Subcutaneous adipose tissue (tissue), 4 donors: ENCODE results near the gene NEGR1. TPM values are rescaled to one million over a fixed set of nuclear protein-coding genes. Genes with fewer than 3 reads are reported as not detected.

Source experiments
- total RNA-seq, 4 donors: library from RNA; depleted of rRNA; stranded (reverse); fragments of >200 nt; gene quantifications; one replicate each; pipeline ENCODE4 v1.1.0, GENCODE V29; 2016
- TF ChIP-seq, protein P1 (sequence below): fragments of 450-650 bp; IDR thresholded peaks from one replicate; pipeline ENCODE4 v1.5.1; 2016; ENCODE audit warnings: low read depth, mild to moderate bottlenecking, control low read depth, antibody characterized with exemption, moderate library complexity

Gene NEGR1
- total RNA-seq, 4 donors from 2014 or later = 18.6 to 42.9 (median 35.3) TPM

DNA sequence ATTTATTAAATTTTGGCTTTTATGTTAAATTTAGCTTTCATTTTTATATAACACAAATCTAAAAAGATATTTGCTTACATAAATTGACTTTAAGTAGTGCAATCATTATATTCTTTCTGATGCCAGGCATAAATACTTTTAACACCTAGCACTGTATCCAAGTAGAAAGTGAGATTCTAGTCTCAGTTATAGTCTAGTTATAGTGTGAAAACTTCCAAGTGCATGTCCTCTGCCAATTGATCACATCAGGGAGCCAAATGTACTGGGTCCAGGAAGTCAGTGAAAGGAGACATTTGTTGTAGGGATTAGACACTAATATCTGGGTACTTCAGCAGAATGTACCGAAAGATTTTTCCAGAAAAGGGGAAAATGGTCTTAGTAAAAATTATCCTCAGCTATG, 910.8 kb downstream of the NEGR1 start:
- TF ChIP-seq, protein P1, sequence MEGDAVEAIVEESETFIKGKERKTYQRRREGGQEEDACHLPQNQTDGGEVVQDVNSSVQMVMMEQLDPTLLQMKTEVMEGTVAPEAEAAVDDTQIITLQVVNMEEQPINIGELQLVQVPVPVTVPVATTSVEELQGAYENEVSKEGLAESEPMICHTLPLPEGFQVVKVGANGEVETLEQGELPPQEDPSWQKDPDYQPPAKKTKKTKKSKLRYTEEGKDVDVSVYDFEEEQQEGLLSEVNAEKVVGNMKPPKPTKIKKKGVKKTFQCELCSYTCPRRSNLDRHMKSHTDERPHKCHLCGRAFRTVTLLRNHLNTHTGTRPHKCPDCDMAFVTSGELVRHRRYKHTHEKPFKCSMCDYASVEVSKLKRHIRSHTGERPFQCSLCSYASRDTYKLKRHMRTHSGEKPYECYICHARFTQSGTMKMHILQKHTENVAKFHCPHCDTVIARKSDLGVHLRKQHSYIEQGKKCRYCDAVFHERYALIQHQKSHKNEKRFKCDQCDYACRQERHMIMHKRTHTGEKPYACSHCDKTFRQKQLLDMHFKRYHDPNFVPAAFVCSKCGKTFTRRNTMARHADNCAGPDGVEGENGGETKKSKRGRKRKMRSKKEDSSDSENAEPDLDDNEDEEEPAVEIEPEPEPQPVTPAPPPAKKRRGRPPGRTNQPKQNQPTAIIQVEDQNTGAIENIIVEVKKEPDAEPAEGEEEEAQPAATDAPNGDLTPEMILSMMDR = no peak

DNA sequence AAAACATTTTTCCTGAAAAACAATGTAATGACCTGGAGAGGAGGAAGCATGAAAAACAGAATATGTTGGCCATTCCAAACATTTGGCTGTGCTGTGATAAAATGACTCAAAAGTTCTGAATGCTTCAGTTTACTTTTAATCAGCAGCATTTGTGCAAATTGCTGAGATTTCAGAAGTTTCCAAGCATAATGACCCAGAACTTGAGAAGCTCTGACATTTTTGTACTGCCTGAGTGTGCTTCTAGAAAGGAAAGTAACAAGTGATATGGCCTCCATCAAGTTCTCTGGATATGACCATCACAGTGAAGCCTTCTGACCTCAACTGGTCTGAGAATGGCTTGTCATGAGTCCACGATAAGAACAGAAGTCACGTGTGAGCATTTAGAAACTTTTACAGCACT, 918.1 kb downstream of the NEGR1 start:
- TF ChIP-seq, protein P1 = no peak

GRCh38 chr1:71362691-71363090, 919.6 kb downstream of the NEGR1 start:
- TF ChIP-seq, protein P1 = no peak

DNA sequence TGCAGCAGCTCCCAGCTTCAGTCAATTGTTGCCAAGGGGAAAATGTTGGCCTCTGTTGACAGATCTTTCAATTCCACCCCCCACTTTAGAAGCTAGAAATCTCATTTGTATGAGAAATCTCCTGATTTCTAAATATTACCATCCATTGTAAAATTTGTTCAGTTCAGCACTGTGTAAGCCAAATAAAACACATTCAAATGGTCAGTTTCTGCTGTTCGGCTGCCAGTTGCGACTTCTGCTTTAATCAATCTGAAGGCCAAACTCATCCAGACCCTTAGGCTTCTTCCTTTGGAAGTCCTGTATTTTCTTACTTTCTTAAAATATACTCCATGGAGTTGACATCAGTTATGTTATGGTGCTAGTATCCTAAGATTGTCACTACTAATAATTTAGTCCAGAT, 920.3 kb downstream of the NEGR1 start:
- TF ChIP-seq, protein P1 = no peak

GRCh38 chr1:71357708-71358107, 924.6 kb downstream of the NEGR1 start:
- TF ChIP-seq, protein P1 = no peak

GRCh38 chr1:71351438-71351837, 930.9 kb downstream of the NEGR1 start:
- TF ChIP-seq, protein P1 = no peak

GRCh38 chr1:71350805-71351204, 931.5 kb downstream of the NEGR1 start:
- TF ChIP-seq, protein P1 = no peak

DNA sequence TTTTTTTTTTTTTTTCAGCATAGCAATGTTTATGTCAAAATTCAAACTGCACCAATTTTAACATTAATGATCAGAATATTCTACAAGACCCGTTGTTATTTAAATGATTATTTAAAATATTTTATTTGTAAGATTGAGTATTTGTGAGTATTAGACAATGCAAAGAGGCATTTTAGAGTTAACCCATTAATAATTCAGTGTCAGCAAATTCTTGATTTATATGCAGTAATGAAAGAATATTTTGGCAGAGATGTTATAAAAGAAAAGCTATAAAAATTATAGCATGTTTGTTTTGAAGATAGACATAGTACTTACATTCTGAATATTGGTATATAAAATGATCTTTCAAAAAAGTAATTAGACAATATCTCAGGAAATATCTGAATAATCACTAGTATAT, 932.0 kb downstream of the NEGR1 start:
- TF ChIP-seq, protein P1 = no peak
